Common myeloid progenitor, CD34-positive (primary cell): ENCODE results near the gene IL26.

Experiments used
- CTCF ChIA-PET: fragments of 350-600 bp; sonication (Branson Sonifier 250); formaldehyde crosslinking; loops from one replicate; lab custom pipeline; 2021; ENCODE audit warnings: antibody characterized with exemption; lab: Charles Lee
- POLR2A ChIA-PET: fragments of 350-600 bp; sonication (Branson Sonifier 250); formaldehyde crosslinking; loops from one replicate; lab custom pipeline; 2021; ENCODE audit warnings: antibody characterized with exemption; lab: Charles Lee
- DNase-seq, 3 donors: peaks; one replicate each; pipeline versions ENCODE4 v3.0.0 to v3.0.0-alpha.2; 2013
- H3K27ac ChIP-seq, 2 experiments: 1 replicate in 1 of 2; 2 replicates in 1 of 2; pipeline ENCODE4 v1.7.0; 2013; ENCODE audit warnings: inconsistent platforms in 2 of 2, low read length in 2 of 2, mild to moderate bottlenecking in 2 of 2, low read depth in 1 of 2, moderate library complexity in 1 of 2; ENCODE audit not compliant: severe bottlenecking in 2 of 2, insufficient read depth in 1 of 2, poor library complexity in 1 of 2
- H3K27me3 ChIP-seq, 5 experiments: replicated peaks in 2 of 5; 1 replicate in 3 of 5; 2 replicates in 2 of 5; pipeline versions ENCODE4 v1.6.1 to v1.7.0; 2013; ENCODE audit warnings: low read length in 4 of 5, mild to moderate bottlenecking in 2 of 5, moderate library complexity in 2 of 5, inconsistent platforms in 1 of 5; ENCODE audit not compliant: insufficient read depth in 5 of 5, control insufficient read depth in 4 of 5
- H3K36me3 ChIP-seq, 4 experiments: 1 replicate in 2 of 4; 2 replicates in 2 of 4; pipeline versions ENCODE4 v1.6.1 to v1.7.0; 2013; ENCODE audit warnings: low read length in 3 of 4, control low read depth in 1 of 4, mild to moderate bottlenecking in 1 of 4; ENCODE audit not compliant: control insufficient read depth in 4 of 4, insufficient read depth in 4 of 4
- H3K4me1 ChIP-seq, 4 experiments: 1 replicate in 3 of 4; 2 replicates in 1 of 4; pipeline versions ENCODE4 v1.6.1 to v1.7.1; 2013; ENCODE audit warnings: low read length in 3 of 4, mild to moderate bottlenecking in 3 of 4, control low read depth in 1 of 4, inconsistent platforms in 1 of 4, moderate library complexity in 1 of 4; ENCODE audit not compliant: control insufficient read depth in 4 of 4, insufficient read depth in 4 of 4; ENCODE audit errors: control extremely low read depth in 1 of 4
- H3K4me3 ChIP-seq, 7 experiments: 1 replicate in 4 of 7; 2 replicates in 3 of 7; pipeline versions ENCODE4 v1.5.1 to v1.7.0; 2013; ENCODE audit warnings: mild to moderate bottlenecking in 7 of 7, low read length in 6 of 7, moderate library complexity in 6 of 7, inconsistent platforms in 2 of 7, low read depth in 2 of 7, control low read depth in 1 of 7; ENCODE audit not compliant: insufficient read depth in 4 of 7, control insufficient read depth in 1 of 7; ENCODE audit errors: extremely low read depth in 1 of 7
- H3K9me3 ChIP-seq, 5 experiments: 1 replicate in 4 of 5; 2 replicates in 1 of 5; pipeline versions ENCODE4 v1.6.1 to v1.7.1; 2013; ENCODE audit warnings: low read length in 4 of 5, mild to moderate bottlenecking in 2 of 5, inconsistent platforms in 1 of 5, low read depth in 1 of 5, moderate library complexity in 1 of 5; ENCODE audit not compliant: control insufficient read depth in 4 of 5, insufficient read depth in 2 of 5; ENCODE audit errors: control extremely low read depth in 1 of 5
- WGBS: methylation state at CpG from one replicate; pipeline ENCODE4 v1.1.5; 2013; ENCODE audit not compliant: insufficient coverage; 5-methylcytosine and 5-hydroxymethylcytosine counted together

The IL26 gene

DNA sequence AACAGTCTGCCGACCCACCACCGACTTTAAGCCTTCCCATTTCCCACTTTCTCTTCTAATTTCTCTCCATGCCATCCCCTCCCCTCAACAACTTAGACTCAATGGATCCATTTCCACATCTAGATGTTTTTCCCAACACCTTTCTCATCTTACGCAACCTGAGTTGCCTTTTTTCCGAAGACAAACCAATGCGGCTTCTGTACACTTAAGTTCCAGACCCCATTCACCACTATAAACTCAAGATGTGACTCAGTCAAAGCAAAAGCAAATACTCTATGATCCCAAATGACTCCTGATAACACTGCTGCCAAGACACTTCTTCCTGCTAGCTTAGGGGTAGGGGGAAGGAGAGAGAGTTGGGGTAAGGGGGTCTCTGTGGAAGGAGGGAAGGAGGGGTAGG lies 26.5 kb upstream of the IL26 start:
- POLR2A ChIA-PET, result no interaction called here
- Histone ChIP-seq H3K4me3 (no peak overlapping the region), H3K4me1 (no peaks in the 10 kb centered on the region), H3K27ac (no peak overlapping the region), H3K9me3 (no peaks in the 10 kb centered on the region), H3K36me3 (no peaks in the 10 kb centered on the region), H3K27me3 (peaks cover 0 to 1% (median 0%) of the 10 kb centered on the region in 5 experiments)
- 97% methylated on average over 5 of the region's 5 CpGs for WGBS
- no peak for DNase-seq
- CTCF ChIA-PET, result no interaction called here

DNA sequence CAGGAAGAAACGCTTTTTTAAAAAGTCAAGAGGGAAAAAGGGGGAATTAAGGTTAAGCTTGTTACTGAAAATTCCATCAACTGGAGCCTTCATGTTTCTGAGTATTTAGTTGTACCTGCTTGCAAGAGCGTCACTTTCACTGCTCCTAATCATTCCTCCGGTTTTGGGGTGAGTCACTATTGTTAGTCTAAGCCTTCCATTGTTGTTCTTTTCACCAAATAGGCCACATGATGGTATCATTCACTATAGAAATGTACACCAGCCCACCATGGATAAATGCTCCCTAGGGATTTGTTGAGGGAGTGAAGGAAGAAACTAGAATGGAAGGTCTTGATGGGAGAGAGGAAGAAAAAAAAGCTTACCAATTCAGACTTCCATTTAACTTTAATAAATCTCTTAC lies 24.8 kb upstream of the IL26 start:
- Histone ChIP-seq H3K27ac (no peak overlapping the region), H3K27me3 (peaks cover 0 to 2% (median 0%) of the 10 kb centered on the region in 5 experiments), H3K9me3 (no peaks in the 10 kb centered on the region), H3K4me3 (no peak overlapping the region), H3K36me3 (no peaks in the 10 kb centered on the region), H3K4me1 (no peaks in the 10 kb centered on the region)
- ChIA-PET POLR2A (no interaction called here), CTCF (interaction anchor here (1.3 kb wide), 1 partner anchor 16 kb away, joined by 4 read pairs; no protein-coding TSS in a partner anchor)
- WGBS, result 92% methylated on average over 2 of the region's 3 CpGs
- no peak for DNase-seq

DNA sequence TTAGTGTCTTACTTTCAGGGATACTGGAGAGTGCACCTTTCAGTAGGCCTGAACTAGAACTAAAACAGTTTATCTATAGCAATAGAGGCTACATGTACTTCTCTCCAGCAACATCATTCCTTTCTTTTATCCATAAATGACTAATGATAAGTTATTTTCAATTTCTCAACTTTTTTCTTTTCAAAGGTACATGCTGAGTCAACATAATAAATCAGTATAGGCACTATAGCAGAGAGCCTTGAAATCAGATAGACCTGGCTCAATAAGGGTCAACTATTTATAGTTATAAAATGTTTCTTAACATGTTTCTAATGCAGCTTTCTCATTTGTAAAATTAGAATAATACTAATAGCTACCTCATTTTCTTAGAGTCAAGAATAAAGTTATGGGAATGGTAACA lies 22.2 kb upstream of the IL26 start:
- POLR2A ChIA-PET, result no interaction called here

DNA sequence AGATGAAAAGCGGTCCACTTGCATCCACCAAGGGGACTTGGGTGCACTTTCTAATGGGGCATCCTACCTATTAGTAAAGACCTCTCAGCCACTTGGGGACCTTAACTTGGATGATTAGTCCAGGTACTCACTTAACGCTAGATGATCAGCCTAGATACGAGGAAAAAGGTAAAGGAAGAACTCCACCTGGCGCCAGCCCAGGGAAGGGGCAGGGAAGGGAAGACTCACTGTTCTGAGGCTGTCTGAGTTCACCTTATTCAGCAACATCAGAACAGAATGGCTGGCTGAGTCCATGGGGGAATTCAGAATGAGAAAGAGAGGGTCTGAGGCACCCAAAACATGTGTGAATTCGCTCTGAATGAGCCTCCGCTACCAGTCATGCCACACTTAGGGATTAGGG lies 20.7 kb upstream of the IL26 start:
- Histone ChIP-seq H3K27me3 (peaks cover 0 to 2% (median 0%) of the 10 kb centered on the region in 5 experiments), H3K36me3 (no peaks in the 10 kb centered on the region), H3K27ac (no peak overlapping the region), H3K4me1 (peaks cover 0 to under 1% (median 0%) of the 10 kb centered on the region in 4 experiments), H3K4me3 (no peak overlapping the region), H3K9me3 (no peaks in the 10 kb centered on the region)
- 94% methylated on average over 4 of the region's 6 CpGs for WGBS
- DNase-seq, result no peak
- ChIA-PET POLR2A (no interaction called here), CTCF (interaction anchor here (1.0 kb wide), 1 partner anchor 10 kb away, joined by 3 read pairs; no protein-coding TSS in a partner anchor)

More for the DNA sequence above, 22.2 kb upstream of the IL26 start:
- no peak for DNase-seq
- CTCF ChIA-PET, result no interaction called here
- peaks cover 0 to 3% (median 0%) of the 10 kb centered on the region in 5 experiments for H3K27me3 ChIP-seq
- no peak overlapping the region for H3K27ac ChIP-seq
- no peak overlapping the region for H3K4me3 ChIP-seq
- H3K36me3 ChIP-seq, result no peaks in the 10 kb centered on the region
- no peaks in the 10 kb centered on the region for H3K9me3 ChIP-seq
- no peaks in the 10 kb centered on the region for H3K4me1 ChIP-seq

DNA sequence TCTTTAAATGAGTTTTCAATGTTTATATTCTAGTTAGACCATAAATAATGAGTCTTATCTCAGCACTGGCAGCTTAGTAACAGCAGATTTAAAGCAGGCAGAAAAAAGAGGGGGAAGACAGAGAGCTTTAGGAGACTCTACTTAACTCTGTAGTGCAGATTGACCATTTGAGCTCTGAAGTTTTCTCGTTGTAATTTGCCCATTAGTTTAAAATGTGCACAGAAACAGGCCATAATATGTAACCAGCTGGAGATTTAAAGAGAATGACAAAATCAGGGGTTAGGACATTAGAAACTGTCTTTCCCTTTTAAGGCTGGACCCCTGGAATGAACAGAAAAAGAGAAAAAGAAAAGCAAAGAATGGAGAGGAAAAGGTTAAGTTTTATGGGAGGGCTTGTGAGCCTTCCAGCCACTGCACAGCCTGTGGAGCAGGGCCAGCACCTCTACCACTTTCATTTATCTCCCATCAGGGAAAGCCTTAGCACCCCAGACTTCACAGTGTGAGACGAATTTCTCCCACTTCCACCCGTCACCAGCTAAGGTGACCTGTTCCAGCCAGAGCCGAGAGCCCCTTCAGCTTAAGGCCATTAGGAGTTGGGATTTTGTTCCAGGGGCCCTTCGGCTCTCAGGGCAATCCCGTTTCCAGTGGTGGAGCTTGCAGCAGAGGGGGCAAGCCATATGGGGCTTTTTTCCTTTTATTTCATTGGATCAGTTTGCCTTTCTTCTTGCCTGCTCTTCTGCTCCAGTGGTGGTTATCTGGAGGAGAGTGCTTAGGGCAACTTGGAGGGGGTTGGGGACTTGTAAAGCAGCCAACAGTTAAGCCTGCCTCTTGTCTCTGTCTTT lies 19.8 kb upstream of the IL26 start:
- peaks cover 0 to 7% (median 3%) of the 10 kb centered on the region in 4 experiments for H3K4me1 ChIP-seq
- ChIA-PET POLR2A (no interaction called here), CTCF (interaction anchor here (1.0 kb wide), 1 partner anchor 9 kb away, joined by 3 read pairs; no protein-coding TSS in a partner anchor)
- H3K27me3 ChIP-seq, result peaks cover 0 to 2% (median 0%) of the 10 kb centered on the region in 5 experiments
- DNase-seq, result no peak
- WGBS, result 86% methylated on average over 5 of the region's 6 CpGs
- H3K4me3 ChIP-seq, result no peak overlapping the region
- H3K36me3 ChIP-seq, result no peaks in the 10 kb centered on the region
- H3K9me3 ChIP-seq, result no peaks in the 10 kb centered on the region
- no peak overlapping the region for H3K27ac ChIP-seq

DNA sequence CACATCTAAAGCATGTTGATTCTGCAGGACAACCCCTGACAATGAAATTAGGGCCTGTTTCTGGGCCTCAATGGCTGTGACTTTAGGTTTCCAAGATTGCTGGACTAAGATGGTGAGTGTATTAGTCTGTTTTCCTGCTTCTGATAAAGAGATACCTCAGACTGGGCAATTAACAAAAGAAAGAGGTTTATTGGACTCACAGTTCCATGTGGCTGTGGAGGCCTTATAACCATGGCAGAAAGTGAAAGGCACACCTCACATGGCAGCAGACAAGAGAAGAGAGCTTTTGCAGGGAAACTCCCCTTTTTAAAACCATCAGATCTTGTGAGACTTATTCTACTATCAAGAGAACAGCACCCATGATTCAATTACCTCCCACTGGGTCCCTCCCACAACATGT lies 17.2 kb upstream of the IL26 start:
- no peak overlapping the region for H3K4me3 ChIP-seq
- H3K9me3 ChIP-seq, result no peaks in the 10 kb centered on the region
- H3K36me3 ChIP-seq, result no peaks in the 10 kb centered on the region
- CTCF ChIA-PET, result no interaction called here
- peaks cover 0 to 7% (median 3%) of the 10 kb centered on the region in 4 experiments for H3K4me1 ChIP-seq
- peaks cover 0 to 2% (median 0%) of the 10 kb centered on the region in 5 experiments for H3K27me3 ChIP-seq
- DNase-seq, result no peak
- POLR2A ChIA-PET, result no interaction called here
- H3K27ac ChIP-seq, result no peak overlapping the region

DNA sequence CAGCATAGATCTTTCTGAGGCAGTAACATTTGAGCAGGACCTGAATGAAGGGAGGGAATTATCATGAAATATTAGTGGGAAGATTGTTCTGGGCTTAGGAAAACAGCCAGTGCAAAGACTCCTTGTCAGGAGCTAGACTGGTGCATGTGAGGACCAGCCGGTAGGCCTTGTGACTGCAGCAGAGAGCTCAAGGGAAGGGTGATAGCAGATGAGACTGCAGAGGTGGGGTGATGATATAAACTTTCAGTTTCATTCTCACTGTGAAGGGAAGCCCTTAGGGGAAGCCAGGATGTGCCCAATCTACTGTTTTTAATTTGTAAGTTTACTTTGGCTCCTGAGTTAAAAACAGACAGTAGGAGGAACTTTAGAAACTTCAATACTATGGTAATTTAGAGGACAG lies 15.4 kb upstream of the IL26 start:
- no peaks in the 10 kb centered on the region for H3K36me3 ChIP-seq
- no peaks in the 10 kb centered on the region for H3K9me3 ChIP-seq
- H3K4me3 ChIP-seq, result peak overlapping the region in 1 of 7 experiments; percentile 45
- DNase-seq, result peak; percentile 24 to 66 (median 60)
- peaks cover 0 to 2% (median 0%) of the 10 kb centered on the region in 5 experiments for H3K27me3 ChIP-seq
- ChIA-PET CTCF (interaction anchor here (1.0 to 1.3 kb wide), 2 partner anchors 18 to 43 kb away, joined by 3 read pairs; no protein-coding TSS in a partner anchor), POLR2A (no interaction called here)
- H3K27ac ChIP-seq, result no peak overlapping the region
- peaks cover 0 to 21% (median 8%) of the 10 kb centered on the region in 4 experiments for H3K4me1 ChIP-seq
- 20% methylated on average over 1 of the region's 1 CpG for WGBS
